GM12878 (cell line): ENCODE results near the gene HDHD2. TPM values are rescaled to one million over a fixed set of nuclear protein-coding genes. Genes with fewer than 3 reads are reported as not detected.

Experiments
- ATAC-seq: fragments of 200-7000 bp; cut with Tn5 transposase; 3 replicates; pipeline ENCODE4 v1.9.1; 2020; ENCODE audit warnings: mild to moderate bottlenecking, moderate library complexity
- BruUV-seq: library from RNA; stranded (reverse); fragments of 400-500 nt; replicated peaks from 2 replicates; lab custom pipeline; 2021; lab: Mats Ljungman, UMichigan
- CTCF ChIA-PET: fragments of 300-600 bp; sonication (Branson Sonifier 250); formaldehyde crosslinking; extraction: SDS; loops from one replicate; lab custom pipeline; 2021; ENCODE audit warnings: inconsistent platforms; lab: Yijun Ruan, JAX
- POLR2A ChIA-PET: fragments of 350-600 bp; formaldehyde crosslinking; extraction: SDS; loops from one replicate; lab custom pipeline; 2021; ENCODE audit warnings: inconsistent platforms; lab: Charles Lee
- RAD21 ChIA-PET: fragments of 300-600 bp; sonication (Branson Sonifier 250); formaldehyde crosslinking; loops from one replicate; lab custom pipeline; 2023; ENCODE audit warnings: antibody characterized with exemption; ENCODE audit not compliant: unreplicated experiment; lab: Charles Lee
- SMC1A ChIA-PET: fragments of 300-600 bp; sonication (Branson Sonifier 250); formaldehyde crosslinking; loops from one replicate; lab custom pipeline; 2023; ENCODE audit not compliant: unreplicated experiment, uncharacterized antibody; lab: Charles Lee
- DNase-seq: peaks from one replicate; pipeline ENCODE4 v3.0.0-alpha.2; 2011; ENCODE audit warnings: low read depth, low spot score
- FAIRE-seq: peaks from 3 replicates; lab custom pipeline; 2011; peaks lifted over from hg19 to GRCh38; lab: Jason Lieb, UNC
- H2AFZ ChIP-seq: 2 replicates; pipeline ENCODE4 v1.6.0; 2011; ENCODE audit warnings: low read depth, low read length, control low read depth; ENCODE audit not compliant: control insufficient read depth
- H3K27ac ChIP-seq: 2 replicates; pipeline ENCODE4 v1.5.1; 2011; ENCODE audit warnings: control low read depth; ENCODE audit not compliant: control insufficient read depth, insufficient read depth
- H3K27me3 ChIP-seq, 2 experiments: replicated peaks in 1 of 2; 2 replicates each; pipeline versions ENCODE4 v1.6.0 to v1.6.1; 2011; ENCODE audit warnings: low read length in 1 of 2; ENCODE audit not compliant: control insufficient read depth in 2 of 2, insufficient read depth in 2 of 2
- H3K36me3 ChIP-seq, 2 experiments: 2 replicates each; pipeline ENCODE4 v1.5.1; 2011; ENCODE audit warnings: low read length in 1 of 2; ENCODE audit not compliant: control insufficient read depth in 2 of 2, insufficient read depth in 2 of 2
- H3K4me1 ChIP-seq: 2 replicates; pipeline ENCODE4 v1.6.1; 2011; ENCODE audit warnings: mild to moderate bottlenecking, low read length, moderate library complexity, mixed read lengths; ENCODE audit not compliant: control insufficient read depth, insufficient read depth
- H3K4me2 ChIP-seq: 2 replicates; pipeline ENCODE4 v1.6.0; 2011; ENCODE audit warnings: control low read depth; ENCODE audit not compliant: control insufficient read depth, insufficient read depth
- H3K4me3 ChIP-seq: fragments of 200-600 bp; sonication (generic); 2 replicates; pipeline ENCODE4 v1.5.1; 2016
- H3K79me2 ChIP-seq: 2 replicates; pipeline ENCODE4 v1.6.0; 2011; ENCODE audit warnings: low read length; ENCODE audit not compliant: control insufficient read depth, insufficient read depth
- H3K9ac ChIP-seq: 2 replicates; pipeline ENCODE4 v1.8.0; 2011; ENCODE audit warnings: low read length, control low read depth, mixed read lengths; ENCODE audit not compliant: control insufficient read depth, insufficient read depth
- H3K9me3 ChIP-seq: replicated peaks from 3 replicates; pipeline ENCODE4 v1.5.1; 2011; ENCODE audit warnings: mild to moderate bottlenecking, low read length; ENCODE audit not compliant: control insufficient read depth, insufficient read depth
- H4K20me1 ChIP-seq: 2 replicates; pipeline ENCODE4 v1.6.0; 2011; ENCODE audit not compliant: control insufficient read depth, insufficient read depth
- ATF2 ChIP-seq: IDR thresholded peaks from 2 replicates; pipeline ENCODE4 v1.6.1; 2012; ENCODE audit warnings: low read length, inconsistent platforms
- BACH1 ChIP-seq: fragments of 450-650 bp; IDR thresholded peaks from 2 replicates; pipeline ENCODE4 v1.6.1; 2017; ENCODE audit warnings: mild to moderate bottlenecking, borderline replicate concordance
- CHD4 ChIP-seq: fragments of 200-600 bp; sonication (generic); IDR thresholded peaks from 2 replicates; pipeline ENCODE4 v1.6.1; 2016; ENCODE audit warnings: mild to moderate bottlenecking
- CREB1 ChIP-seq: IDR thresholded peaks from 2 replicates; pipeline ENCODE4 v1.6.1; 2012; ENCODE audit warnings: low read depth, mild to moderate bottlenecking, inconsistent platforms
- CTCF ChIP-seq, 3 experiments: IDR thresholded peaks in 2 of 3; conservative IDR thresholded peaks in 1 of 3; 2 replicates each; pipeline ENCODE4 v1.5.1; 2011; ENCODE audit warnings: low read depth in 3 of 3, low read length in 3 of 3, mild to moderate bottlenecking in 3 of 3, control low read depth in 2 of 3, moderate library complexity in 2 of 3, inconsistent platforms in 1 of 3, mixed read lengths in 1 of 3; ENCODE audit not compliant: control insufficient read depth in 2 of 3, insufficient read depth in 1 of 3; ENCODE audit errors: extremely low read depth in 1 of 3
- ELK1 ChIP-seq: IDR thresholded peaks from 2 replicates; pipeline ENCODE4 v1.6.1; 2012; ENCODE audit warnings: low read depth, low read length, improper control_type of control experiment
- HDGF ChIP-seq: fragments of 450-650 bp; IDR thresholded peaks from 2 replicates; pipeline ENCODE4 v1.6.1; 2016; ENCODE audit warnings: antibody characterized with exemption
- NFXL1 ChIP-seq: fragments of 450-650 bp; IDR thresholded peaks from 2 replicates; pipeline ENCODE4 v1.6.1; 2017; ENCODE audit warnings: antibody characterized with exemption, mild to moderate bottlenecking, borderline replicate concordance
- NR2C1 ChIP-seq: fragments of 450-650 bp; IDR thresholded peaks from 2 replicates; pipeline ENCODE4 v1.6.1; 2017; ENCODE audit warnings: antibody characterized with exemption, mild to moderate bottlenecking, moderate library complexity
- PAX8 ChIP-seq: fragments of 450-650 bp; IDR thresholded peaks from 2 replicates; pipeline ENCODE4 v1.6.1; 2017; ENCODE audit warnings: mild to moderate bottlenecking, moderate library complexity
- PKNOX1 ChIP-seq: fragments of 450-650 bp; IDR thresholded peaks from 2 replicates; pipeline ENCODE4 v1.6.1; 2016; ENCODE audit warnings: mild to moderate bottlenecking
- POU2F2 ChIP-seq: IDR thresholded peaks from 3 replicates; pipeline ENCODE4 v1.6.1; 2011; ENCODE audit warnings: low read depth, mild to moderate bottlenecking, low read length, borderline replicate concordance
- RELB ChIP-seq: fragments of 450-650 bp; IDR thresholded peaks from 2 replicates; pipeline ENCODE4 v1.6.1; 2017; ENCODE audit warnings: low read depth, mild to moderate bottlenecking, moderate library complexity
- SMC3 ChIP-seq: IDR thresholded peaks from 2 replicates; pipeline ENCODE4 v1.6.1; 2011; ENCODE audit warnings: low read length, improper control_type of control experiment, borderline replicate concordance
- STAT3 ChIP-seq: IDR thresholded peaks from 2 replicates; pipeline ENCODE4 v1.6.1; 2011; ENCODE audit warnings: low read depth, low read length, improper control_type of control experiment
- ZNF274 ChIP-seq: IDR thresholded peaks from one replicate; pipeline ENCODE4 v1.8.0; 2011; ENCODE audit not compliant: insufficient read length, insufficient read depth
- ZNF384 ChIP-seq: IDR thresholded peaks from 2 replicates; pipeline ENCODE4 v1.6.1; 2012; ENCODE audit warnings: low read depth, mild to moderate bottlenecking, low read length, improper control_type of control experiment, borderline replicate concordance
- ZSCAN29 ChIP-seq: fragments of 450-650 bp; IDR thresholded peaks from 2 replicates; pipeline ENCODE4 v1.6.1; 2017; ENCODE audit warnings: mild to moderate bottlenecking, moderate library complexity
- WGBS: methylation state at CpG from one replicate; pipeline ENCODE4 v1.1.6; 2016; ENCODE audit warnings: low lambda C conversion rate; ENCODE audit not compliant: insufficient replicate concordance, insufficient coverage; ENCODE audit errors: missing lambda C conversion rate; 5-methylcytosine and 5-hydroxymethylcytosine counted together
- in situ Hi-C: fragments of 300-500 bp; cut with MboI; formaldehyde crosslinking; loops from 9 replicates; pipeline ENCODE4 v1.14.3; 2018; ENCODE audit warnings: mixed read lengths
- intact Hi-C: fragments of 100-400 bp; cut with micrococcal nuclease; formaldehyde crosslinking; loops from one replicate; pipeline ENCODE4 v1.14.2; 2022; ENCODE audit not compliant: unreplicated experiment
- polyA plus RNA-seq, 11 experiments: library from polyadenylated mRNA; depleted of rRNA in 4 of 11; unstranded in 6 of 11; stranded (reverse) in 5 of 11; fragments of >200 nt; fragmentation: Nextera tagmentation in 4 of 11; fragmentation: Illumina TruSeq in 1 of 11; extraction: Ambion mirVana in 4 of 11; extraction: Trizol in 1 of 11; gene quantifications; 1 replicate in 1 of 11; 2 replicates in 10 of 11; pipeline versions ENCODE4 v1.2.1 to v1.2.3, GENCODE V29; 2011 to 2016; ENCODE audit warnings: inconsistent platforms in 2 of 11, missing spikeins in 2 of 11, low read depth in 1 of 11
- total RNA-seq, 4 experiments: library from RNA; depleted of rRNA in 3 of 4; stranded (reverse); fragments of >200 nt in 3 of 4; fragmentation: Illumina TruSeq in 1 of 4; extraction: Trizol in 1 of 4; gene quantifications; 2 replicates each; pipeline versions ENCODE4 v1.2.1 to v1.2.3, GENCODE V29; 2013 to 2021

HDHD2 gene
- total and polyA plus RNA-seq, 10 of the 15 experiments (the other 5 are each of a cell fraction or from before 2014, with no cell fraction given), result 4.6 to 29.1 (median 17.7) TPM

GRCh38 chr18:47150824-47151366, 595 bp upstream of the HDHD2 start:
- Histone ChIP-seq H3K4me1 (peaks cover 3% of the 10 kb centered on the region; the same call in 1 of the 2 replicates), H3K79me2 (peaks cover 10% of the 10 kb centered on the region), H3K9ac (peak overlapping the region; percentile 90), H2AFZ (peak overlapping the region; percentile 98), H3K27me3 (no peaks in the 10 kb centered on the region), H3K9me3 (no peaks in the 10 kb centered on the region), H4K20me1 (no peaks in the 10 kb centered on the region), H3K4me3 (peak overlapping the region; percentile 72), H3K27ac (peak overlapping the region; percentile 84), H3K4me2 (peak overlapping the region; percentile 65), H3K36me3 (no peaks in the 10 kb centered on the region; a peak in 1 of 4 replicates)
- RAD21 ChIA-PET, result interaction anchor here (1.5 kb wide), 1 partner anchor 30 kb away, joined by 4 read pairs; no protein-coding TSS in a partner anchor
- intact Hi-C loops (no loop called here), in situ Hi-C loops (no loop called here)
- DNase-seq (no peak), FAIRE-seq (no peak), ATAC-seq (peak; percentile 17)
- SMC1A ChIA-PET, result interaction anchor here (0.6 to 2.2 kb wide), 10 partner anchors 10 to 719 kb away, joined by 3 to 8 read pairs (median 4); no protein-coding TSS in a partner anchor
- BruUV-seq, result TSS peak; percentile 98
- POLR2A ChIA-PET, result interaction anchor here (0.5 to 2.7 kb wide), 4 partner anchors 14 to 230 kb away, joined by 3 to 25 read pairs (median 3); no protein-coding TSS in a partner anchor
- CTCF ChIA-PET, result interaction anchor here (1.1 to 2.2 kb wide), 5 partner anchors 9 to 97 kb away, joined by 3 to 7 read pairs (median 4); no protein-coding TSS in a partner anchor
- WGBS, result 10% methylated on average over 13 of the region's 13 CpGs
- TF ChIP-seq SMC3 (no peak), BACH1 (no peak), PKNOX1 (no peak), ATF2 (no peak), ZNF274 (no peak), STAT3 (no peak), CREB1 (no peak), HDGF (no peak), RELB (no peak), NFXL1 (no peak), PAX8 (no peak), ZSCAN29 (no peak), CHD4 (no peak), POU2F2 (no peak), ZNF384 (no peak), ELK1 (no peak), NR2C1 (no peak), CTCF (IDR thresholded peaks at IDR 0.05 in 2 of 3, conservative IDR thresholded peaks at IDR 0.05 in 1 of 3; ENCODE audit: control insufficient read depth in 2 of 3, extremely low read depth in 1 of 3, insufficient read depth in 1 of 3, low read depth in 3 of 3, low read length in 3 of 3) (no peak)
